GM18498 (cell line): ENCODE data around the gene MEAK7.

Experiments used
- ATAC-seq: cut with Tn5 transposase; IDR thresholded peaks from one replicate; pipeline ENCODE4 v1.9.1; 2021; ENCODE audit warnings: mild to moderate bottlenecking, moderate library complexity; ENCODE audit not compliant: unreplicated experiment

MEAK7 gene

GRCh38 chr16:84504420-84505248 lies at the start of gene MEAK7:
TSS of gene MEAK7 (minus strand) at chr16:84504659. CDS start at chr16:84498086, 6,573 bp downstream.
- ATAC-seq: peak; percentile 98

DNA sequence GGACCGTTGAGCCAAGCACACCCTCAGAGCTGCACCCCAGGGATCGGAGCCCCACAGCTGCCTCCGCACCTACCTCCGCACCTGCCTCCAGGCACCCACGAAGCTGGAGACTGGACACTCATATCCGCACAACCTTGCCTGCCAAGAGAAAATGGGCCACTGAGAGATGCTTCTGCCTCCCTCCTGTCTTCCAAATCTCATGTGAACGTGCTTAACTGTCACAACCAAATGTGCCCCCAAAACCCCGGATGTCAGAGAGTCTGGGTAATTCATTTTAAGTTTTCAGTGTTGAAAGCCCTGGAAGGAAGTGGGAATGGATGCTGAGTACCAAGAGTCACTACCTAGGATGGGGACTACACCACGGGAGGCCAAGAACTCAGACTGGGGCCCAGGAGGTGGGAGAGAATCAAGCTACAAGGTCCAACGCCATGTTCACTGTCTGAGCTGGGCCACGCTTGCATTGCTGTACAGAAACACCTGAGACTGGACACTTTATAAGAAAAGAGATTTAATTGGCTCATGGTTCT lies 49.5 kb upstream of the MEAK7 start:
- no peak for ATAC-seq

DNA sequence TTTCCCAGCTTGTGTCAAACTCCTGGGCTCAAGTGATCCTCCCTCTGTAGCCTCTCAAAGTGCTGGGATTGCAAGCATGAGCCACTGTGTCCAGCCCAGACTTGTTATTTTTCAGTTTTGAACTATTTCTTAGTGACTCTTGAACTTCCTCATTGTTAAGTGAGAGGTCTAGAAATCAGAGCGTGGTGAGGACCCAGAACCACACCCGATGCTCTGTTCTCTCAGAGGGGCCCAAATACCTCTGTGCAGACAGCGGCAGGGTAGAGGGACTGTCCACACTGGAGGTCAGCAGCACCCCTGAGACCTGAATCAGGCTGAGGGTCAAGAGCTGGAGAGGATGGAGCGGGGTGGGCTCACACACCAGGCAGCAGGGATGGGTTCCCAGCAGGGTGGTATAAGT lies 47.7 kb upstream of the MEAK7 start:
- no peak for ATAC-seq

DNA sequence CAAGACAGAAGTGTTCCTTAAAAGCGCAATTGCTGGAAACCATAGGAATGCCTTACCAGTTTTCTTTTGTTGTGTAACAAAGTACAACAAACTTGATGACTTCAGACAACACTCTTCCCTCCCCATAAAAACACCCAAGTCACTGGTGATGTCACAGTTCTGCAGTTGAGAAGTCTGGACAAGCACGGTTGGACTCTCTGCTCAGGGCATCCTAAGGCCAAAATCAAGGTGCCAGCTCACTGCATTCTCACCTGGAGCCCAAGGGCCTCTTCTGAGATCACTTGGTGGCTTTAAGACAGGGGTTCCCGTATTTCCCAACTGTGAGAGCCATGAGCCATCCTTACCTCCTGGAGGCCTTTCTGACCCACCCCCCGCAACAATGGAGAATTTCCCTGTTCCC lies 45.6 kb upstream of the MEAK7 start:
- ATAC-seq: no peak

GRCh38 chr16:84548971-84549844 lies 44.7 kb upstream of the MEAK7 start:
- no peak for ATAC-seq

GRCh38 chr16:84548508-84548907 lies 44.0 kb upstream of the MEAK7 start:
- no peak for ATAC-seq

DNA sequence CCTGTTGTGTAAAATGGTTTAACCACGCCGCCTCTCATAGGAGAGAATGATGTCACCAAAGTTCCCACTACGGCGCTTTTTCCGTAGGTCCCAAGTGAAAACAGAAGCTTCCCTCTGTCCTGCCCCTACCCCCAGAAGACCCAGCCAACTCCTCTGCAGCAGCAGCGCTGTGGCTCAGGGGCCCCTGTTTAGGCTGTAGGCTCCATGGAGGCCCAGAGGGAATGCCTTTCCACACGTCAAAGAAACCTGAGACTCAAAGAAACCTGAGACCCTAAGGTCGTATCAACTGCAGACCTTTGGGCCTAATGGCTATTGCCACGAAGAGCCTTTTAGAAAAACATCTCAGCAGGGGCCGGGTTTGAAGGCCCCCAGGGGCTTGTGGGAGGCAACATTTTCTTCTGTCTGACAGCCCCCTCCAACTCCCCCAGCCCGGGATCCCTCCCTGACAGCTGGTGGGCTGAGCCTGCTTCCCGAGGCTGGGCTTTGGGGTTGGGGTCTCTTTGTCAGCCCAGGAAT lies 43.1 kb upstream of the MEAK7 start:
- ATAC-seq: no peak

DNA sequence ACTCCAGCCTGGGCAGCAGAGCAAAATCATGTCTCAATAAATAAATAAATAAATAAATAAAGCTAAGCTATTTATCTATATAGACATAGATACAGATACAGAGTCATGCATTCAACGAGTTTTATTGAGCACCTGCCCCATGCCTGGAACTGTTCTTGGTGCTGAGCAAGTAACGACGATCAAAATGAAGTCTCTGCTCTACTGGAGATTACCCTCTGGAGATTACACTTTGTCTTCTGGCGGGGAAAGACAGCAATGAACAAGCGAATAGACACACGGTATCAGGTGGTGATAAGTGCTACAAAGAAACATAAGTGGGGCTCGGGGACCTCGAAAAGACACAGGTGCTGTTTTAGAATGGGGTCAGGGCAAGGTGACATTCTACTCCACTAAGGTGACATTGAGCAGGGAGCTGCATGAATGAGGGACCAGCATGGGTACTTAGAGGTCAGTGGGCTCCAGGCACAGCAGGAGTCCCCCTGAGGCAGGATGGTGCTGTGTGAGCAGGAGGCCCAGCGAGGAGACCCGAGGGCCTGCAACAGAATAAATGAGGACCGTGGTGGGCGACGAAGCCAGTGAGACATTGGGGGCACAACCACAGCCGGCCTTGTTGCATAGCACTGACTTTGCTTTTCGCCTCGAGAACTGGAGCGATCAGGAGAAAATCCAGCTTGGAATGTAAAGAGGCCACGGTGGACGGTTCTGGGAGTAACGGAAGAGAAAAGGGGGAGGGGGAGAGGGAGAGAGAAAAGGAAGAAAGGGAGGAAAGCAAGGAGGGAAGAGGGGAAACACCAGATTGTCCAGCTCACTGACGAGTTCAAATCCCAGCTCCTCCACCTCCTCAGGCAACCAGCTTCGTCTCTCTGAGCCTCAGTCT lies 42.4 kb upstream of the MEAK7 start:
- no peak for ATAC-seq

- ATAC-seq: no peak
These were observed 40.8 kb upstream of the MEAK7 start for GRCh38 chr16:84545114-84545737.

DNA sequence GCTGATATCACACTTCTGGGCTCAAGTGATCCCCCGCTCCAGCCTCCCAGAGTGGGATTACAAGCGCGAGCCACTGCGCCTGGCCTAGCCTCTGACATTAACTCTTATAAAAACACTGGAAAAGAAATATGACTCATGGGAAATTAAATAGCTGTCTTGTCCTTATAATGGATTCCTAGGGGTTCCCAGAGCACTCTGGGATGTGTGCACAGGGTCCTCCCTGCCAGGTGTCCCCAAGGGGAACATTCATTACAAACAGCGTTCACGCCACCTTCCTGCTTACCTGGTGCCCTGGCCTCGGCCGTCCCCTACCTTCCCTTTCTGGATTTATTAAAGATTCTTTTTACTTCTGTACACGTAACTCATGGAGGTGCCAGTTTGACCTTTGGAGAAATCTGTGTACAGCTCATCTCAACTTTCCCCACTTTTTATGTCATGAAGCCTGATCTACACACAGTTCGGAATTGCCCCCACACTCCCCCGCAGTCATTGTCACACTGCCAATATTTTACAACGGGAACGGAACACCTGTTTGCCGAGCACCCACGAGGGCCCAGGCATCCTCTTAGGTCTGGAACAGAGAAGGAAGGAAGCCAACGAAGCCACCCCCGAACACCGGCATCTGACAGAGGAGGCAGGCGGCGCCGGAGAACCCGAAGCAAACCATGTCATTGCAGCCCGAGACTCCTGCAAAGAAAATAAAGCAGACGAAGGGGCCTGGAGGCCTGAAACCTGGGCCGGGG lies 39.7 kb upstream of the MEAK7 start:
- ATAC-seq: no peak

- ATAC-seq: no peak
These were observed 38.8 kb upstream of the MEAK7 start for GRCh38 chr16:84543253-84543652.

DNA sequence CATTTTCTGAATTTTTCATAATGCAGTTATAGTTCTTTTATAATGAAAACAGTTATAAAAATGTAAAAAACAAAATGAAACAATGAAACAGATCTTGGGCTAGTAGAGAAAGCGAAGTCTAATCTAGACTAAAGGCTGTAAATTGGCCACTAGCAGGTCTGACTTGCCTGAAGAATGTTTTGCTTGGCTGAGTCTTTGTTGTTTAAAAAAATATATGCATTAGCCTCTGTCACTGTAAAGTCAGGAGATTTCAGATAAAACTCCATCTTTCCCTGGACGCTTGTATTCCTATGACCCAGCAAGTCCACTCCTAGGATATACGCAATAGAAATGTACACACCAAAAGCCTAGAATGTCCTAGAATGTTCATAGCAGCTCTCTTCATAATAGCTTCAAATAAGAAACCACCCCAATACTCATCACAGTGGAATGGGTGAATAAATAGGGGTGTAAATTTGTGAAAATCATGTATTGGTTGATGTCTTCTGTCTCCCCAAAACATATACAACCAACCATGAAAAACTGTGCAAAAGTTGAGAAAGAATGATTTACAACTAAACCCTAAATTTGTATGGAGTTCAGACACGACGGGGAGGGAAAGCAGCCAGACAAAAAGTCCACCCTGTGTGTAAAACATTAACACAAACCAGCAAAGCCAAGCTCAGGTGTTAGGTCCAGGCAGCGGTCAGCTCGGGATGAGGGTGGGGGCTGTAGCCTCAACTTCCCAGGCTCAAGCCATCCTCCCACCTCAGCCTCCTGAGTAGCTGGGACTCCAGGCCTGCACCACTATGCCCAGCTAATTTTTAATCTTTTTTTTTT lies 37.7 kb upstream of the MEAK7 start:
- ATAC-seq: no peak

- ATAC-seq: no peak
These were observed 35.7 kb upstream of the MEAK7 start for GRCh38 chr16:84540194-84540593.

DNA sequence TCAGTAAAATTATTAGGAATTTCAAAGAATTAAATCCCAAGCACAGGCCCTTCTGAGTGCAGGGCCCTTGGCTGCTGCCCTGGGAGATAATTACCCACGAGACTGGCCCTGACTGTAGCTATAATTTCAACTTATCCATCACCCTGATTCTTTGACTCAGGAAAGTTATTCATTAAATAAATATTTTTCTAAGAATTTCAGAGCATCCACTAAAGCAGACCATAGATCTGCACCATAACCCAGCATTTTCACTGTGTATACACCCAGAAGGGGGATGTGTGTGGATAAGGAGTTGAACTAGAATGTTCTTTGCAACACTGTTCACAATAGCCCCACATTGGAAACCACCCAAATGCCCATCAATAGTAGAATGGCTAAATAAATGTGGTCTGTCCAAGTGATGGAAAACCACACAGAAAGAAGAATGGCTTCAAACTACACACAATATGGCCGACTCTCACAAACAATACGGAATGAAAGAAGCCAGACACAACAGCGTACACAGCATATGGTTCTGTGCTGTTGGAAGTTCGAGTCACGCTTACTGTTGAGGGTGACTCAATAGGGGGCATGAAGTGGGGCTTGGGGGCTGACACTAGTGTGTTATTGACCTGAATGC lies 33.9 kb upstream of the MEAK7 start:
- ATAC-seq: no peak

DNA sequence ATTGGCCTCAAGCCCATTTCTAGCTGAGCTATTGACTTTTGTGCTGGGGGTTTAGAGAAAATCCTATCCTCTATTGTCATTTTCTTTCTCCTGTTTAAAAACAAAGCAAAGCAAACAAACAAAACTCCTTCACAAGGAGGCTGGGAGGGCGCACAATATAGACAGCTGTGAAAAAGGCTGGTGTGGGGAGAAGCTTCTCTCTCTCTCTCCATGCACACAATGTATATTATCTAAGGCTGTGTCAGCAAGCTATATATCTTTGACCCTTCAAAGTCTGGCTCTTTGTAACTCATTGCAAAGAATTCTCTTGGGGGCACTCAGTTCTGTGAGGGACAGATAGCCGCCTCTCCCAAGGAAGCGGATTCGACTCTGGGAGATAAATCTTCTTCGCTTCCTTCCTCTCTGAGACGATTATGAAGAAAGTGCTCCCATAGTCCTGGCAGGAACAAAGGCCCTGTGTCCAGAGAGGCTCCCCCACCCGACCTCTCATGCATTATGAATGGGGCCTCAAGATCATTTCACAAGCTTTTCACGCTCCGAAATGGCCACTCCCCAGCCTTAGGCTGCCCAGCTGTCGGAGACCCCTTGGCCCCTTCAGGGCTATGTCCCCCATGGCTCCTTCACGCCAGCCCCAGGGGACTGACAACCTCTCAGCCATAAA lies 33.2 kb upstream of the MEAK7 start:
- no peak for ATAC-seq

GRCh38 chr16:84535851-84536250 lies 31.4 kb upstream of the MEAK7 start:
- ATAC-seq: no peak

- ATAC-seq: no peak
These were observed 30.9 kb upstream of the MEAK7 start for GRCh38 chr16:84535408-84535807.

DNA sequence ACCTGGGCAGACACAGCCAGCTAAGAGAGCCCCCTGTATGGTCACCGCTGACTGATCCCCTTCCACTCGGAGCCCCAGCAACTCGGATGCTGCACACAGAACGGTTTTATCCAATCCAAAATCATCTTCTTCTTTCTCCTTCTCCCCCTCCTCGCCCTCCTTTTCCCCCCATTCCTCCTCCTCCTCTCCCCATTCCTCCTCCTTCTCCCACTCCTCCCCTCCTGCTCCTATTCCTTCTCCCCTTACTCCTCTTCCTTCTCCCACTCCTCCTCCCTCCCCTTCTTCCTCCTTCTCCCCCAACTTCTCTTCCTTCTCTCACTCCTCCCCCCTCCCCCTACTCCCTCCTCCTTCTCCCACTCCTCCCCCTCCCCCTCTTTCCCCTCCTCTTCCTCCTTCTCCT lies 30.4 kb upstream of the MEAK7 start:
- no peak for ATAC-seq
